GM21825 (cell line): ENCODE data around the gene NOX5.

Experiments used
- ATAC-seq: cut with Tn5 transposase; IDR thresholded peaks from one replicate; pipeline ENCODE4 v1.9.1; 2021; ENCODE audit warnings: mild to moderate bottlenecking, moderate library complexity; ENCODE audit not compliant: unreplicated experiment

Gene NOX5

GRCh38 chr15:68990231-68990991 is 24.1 kb upstream of the NOX5 start:
- ATAC-seq = no peak

- ATAC-seq = no peak
These were observed 23.4 kb upstream of the NOX5 start for GRCh38 chr15:68990992-68991500.

- no peak for ATAC-seq
These were observed 22.8 kb upstream of the NOX5 start for GRCh38 chr15:68991723-68992122.

- ATAC-seq = no peak
These were observed 21.8 kb upstream of the NOX5 start for GRCh38 chr15:68992696-68993095.

- ATAC-seq = no peak
These were observed 21.2 kb upstream of the NOX5 start for GRCh38 chr15:68993276-68993675.

- no peak for ATAC-seq
These were observed 20.3 kb upstream of the NOX5 start for GRCh38 chr15:68994149-68994548.

- no peak for ATAC-seq
These were observed 19.3 kb upstream of the NOX5 start for GRCh38 chr15:68994981-68995761.

- ATAC-seq = no peak
These were observed 17.4 kb upstream of the NOX5 start for GRCh38 chr15:68997050-68997449.

- ATAC-seq = no peak
These were observed 16.3 kb upstream of the NOX5 start for GRCh38 chr15:68997930-68998777.

GRCh38 chr15:68999091-68999490 is 15.4 kb upstream of the NOX5 start:
- no peak for ATAC-seq

- ATAC-seq = no peak
These were observed 14.4 kb upstream of the NOX5 start for GRCh38 chr15:69000091-69000490.

- no peak for ATAC-seq
These were observed 13.6 kb upstream of the NOX5 start for GRCh38 chr15:69000725-69001503.

- ATAC-seq = no peak
These were observed 11.7 kb upstream of the NOX5 start for GRCh38 chr15:69002783-69003182.

GRCh38 chr15:69004011-69004410 is 10.5 kb upstream of the NOX5 start:
- ATAC-seq = no peak

GRCh38 chr15:69008056-69008455 is 6.4 kb upstream of the NOX5 start:
- ATAC-seq = no peak

GRCh38 chr15:69009341-69009740 is 5.2 kb upstream of the NOX5 start:
- no peak for ATAC-seq

- no peak for ATAC-seq
These were observed 2.9 kb upstream of the NOX5 start for GRCh38 chr15:69011641-69012040.

- no peak for ATAC-seq
These were observed 1.6 kb upstream of the NOX5 start for GRCh38 chr15:69012761-69013364.

- ATAC-seq = no peak
These were observed 629 bp upstream of the NOX5 start for GRCh38 chr15:69013726-69014406.
